Breast epithelium (tissue), 3 donors: ENCODE measurements around the gene CNOT1.

ENCODE experiments used
- CTCF ChIP-seq, 3 donors: fragments of 450-650 bp; IDR thresholded peaks; one replicate each; pipeline ENCODE4 v1.5.1; 2016 to 2017; ENCODE audit warnings: antibody characterized with exemption in 3 of 3, mild to moderate bottlenecking in 3 of 3, moderate library complexity in 3 of 3
- POLR2A ChIP-seq: fragments of 450-650 bp; IDR thresholded peaks from one replicate; pipeline ENCODE4 v1.6.1; 2016; ENCODE audit warnings: antibody characterized with exemption, mild to moderate bottlenecking, moderate library complexity

DNA sequence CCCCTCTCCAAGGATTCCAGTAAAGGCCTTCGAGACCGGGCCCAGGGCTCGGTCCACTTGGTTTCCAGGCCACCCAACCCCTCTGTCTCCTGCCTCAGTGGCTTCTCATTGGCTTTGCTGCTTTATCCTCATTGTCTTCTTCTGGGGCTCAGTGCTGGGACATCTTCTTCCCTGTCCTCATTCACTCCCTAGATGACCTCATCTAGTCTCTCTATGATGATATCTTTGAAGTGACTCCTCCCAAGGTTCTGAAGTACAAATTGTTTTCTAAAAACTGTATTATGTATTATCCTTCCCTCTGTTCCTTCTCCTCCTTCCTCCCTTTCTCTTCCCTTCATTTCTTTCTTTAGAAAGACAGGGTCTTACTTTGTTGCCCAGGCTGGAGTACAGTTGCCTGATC is 156.8 kb downstream of the CNOT1 start:
- TF ChIP-seq CTCF (IDR thresholded peaks at IDR 0.05) (no peak), POLR2A (no peak)
